GM10847 (cell line): Measurements from ENCODE around the gene LCN15.

Source experiments
- POLR2A ChIP-seq: IDR thresholded peaks from 2 replicates; pipeline ENCODE4 v1.6.1; 2011; ENCODE audit not compliant: insufficient read length; ENCODE audit errors: extremely low read depth

LCN15 gene

DNA sequence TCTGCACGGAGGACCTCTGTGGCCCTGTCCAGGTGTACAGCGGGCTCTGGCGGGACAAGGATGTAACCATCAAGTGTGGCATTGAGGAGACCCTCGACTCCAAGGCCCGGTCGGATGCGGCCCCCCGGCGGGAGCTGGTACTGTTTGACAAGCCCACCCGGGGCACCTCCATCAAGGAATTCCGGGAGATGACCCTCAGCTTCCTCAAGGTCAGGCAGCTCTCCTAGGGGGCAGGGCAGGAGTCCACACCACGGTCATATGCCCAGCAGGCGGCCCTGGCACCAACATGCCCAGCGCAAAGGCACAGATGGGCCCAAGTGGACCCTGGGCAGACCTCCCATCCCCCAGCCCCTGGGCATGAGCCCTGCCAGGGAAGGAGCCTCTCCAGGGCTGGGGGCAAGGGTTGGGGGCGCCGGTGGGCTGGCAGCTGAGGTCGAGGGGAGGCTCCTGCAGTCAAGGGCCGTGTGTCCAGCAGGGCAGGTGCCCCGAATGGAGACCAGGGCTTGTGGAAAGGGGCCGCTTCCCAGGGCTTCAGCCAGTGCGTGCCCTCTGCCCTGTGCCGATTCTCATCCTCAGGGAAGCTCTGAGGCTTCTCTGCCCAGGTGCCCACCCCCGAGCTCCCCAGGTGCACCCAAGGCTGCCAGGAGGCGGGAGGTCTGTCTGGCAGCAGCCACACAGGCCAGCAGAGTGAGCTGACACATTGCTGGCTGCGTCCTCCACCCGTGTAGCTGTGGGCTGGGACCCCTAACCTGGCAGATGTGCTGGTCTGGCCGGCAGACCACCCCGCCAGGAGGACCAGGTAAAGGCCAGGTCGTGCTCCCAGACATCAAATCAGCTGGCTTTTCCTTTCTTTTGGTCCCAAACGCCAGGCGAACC, 42.0 kb downstream of the LCN15 start:
- TF ChIP-seq POLR2A = no peak

DNA sequence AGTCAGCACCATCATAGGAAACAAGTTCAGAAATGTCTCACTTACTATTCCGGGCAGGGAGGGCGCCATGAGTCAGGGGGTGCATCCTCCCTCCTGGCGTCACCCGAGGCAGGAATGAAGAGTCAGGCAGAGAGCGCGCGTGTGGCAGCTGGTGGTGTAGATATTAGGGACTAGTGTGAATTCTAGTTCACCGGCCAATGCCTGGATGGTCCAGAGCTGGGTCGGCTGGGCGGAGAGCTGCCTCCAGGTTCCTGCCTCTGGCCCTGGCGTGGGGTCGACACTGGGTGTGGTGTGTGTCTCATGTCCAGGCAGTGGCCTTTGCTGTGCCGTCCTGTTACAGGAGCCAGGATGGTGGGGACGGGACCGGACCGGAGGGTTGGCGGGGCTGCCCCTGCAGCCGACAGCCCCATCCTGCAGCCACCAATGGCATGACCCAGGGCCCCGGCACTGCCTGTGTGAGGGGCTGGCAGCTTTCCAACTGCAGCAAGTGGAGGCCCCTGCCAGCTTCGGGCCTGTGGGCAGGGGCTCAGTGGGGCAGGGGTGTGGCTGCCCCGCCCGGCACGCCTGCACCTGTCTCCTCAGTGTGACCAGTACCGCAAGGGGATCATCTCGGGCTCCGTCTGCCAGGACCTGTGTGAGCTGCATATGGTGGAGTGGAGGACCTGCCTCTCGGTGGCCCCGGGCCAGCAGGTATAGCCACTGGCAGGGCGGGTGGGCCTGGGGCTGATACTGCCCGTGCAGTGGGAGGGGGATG, 42.8 kb downstream of the LCN15 start:
- no peak for TF ChIP-seq POLR2A

GRCh38 chr9:136720898-136721338, 43.4 kb downstream of the LCN15 start:
- no peak for TF ChIP-seq POLR2A

GRCh38 chr9:136720251-136720897, 43.9 kb downstream of the LCN15 start:
- TF ChIP-seq POLR2A = no peak

GRCh38 chr9:136719195-136719880, 45.0 kb downstream of the LCN15 start:
- TF ChIP-seq POLR2A = no peak

GRCh38 chr9:136718345-136719194, 45.7 kb downstream of the LCN15 start:
- no peak for TF ChIP-seq POLR2A

GRCh38 chr9:136717399-136717798, 46.9 kb downstream of the LCN15 start:
- TF ChIP-seq POLR2A = no peak

DNA sequence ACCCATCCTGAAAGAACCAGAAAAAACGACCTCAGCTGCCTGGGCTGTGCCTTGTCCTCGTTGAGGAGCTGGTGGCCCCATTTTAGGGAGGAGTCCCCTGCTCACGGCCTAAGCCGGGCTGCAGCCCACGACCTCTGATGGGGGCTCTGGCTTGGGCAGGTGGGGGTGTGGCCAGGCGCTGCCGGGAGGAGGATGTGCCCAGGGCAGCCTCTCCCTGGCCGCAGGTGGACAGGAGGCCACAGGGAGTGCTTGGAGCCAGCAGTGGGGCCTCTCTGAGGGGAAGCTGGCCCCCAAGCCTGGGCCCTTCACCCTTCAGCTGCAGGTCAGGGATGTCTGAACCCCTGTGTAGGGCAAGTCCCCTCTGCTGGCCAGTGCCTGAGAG, 49.4 kb downstream of the LCN15 start:
- no peak for TF ChIP-seq POLR2A

DNA sequence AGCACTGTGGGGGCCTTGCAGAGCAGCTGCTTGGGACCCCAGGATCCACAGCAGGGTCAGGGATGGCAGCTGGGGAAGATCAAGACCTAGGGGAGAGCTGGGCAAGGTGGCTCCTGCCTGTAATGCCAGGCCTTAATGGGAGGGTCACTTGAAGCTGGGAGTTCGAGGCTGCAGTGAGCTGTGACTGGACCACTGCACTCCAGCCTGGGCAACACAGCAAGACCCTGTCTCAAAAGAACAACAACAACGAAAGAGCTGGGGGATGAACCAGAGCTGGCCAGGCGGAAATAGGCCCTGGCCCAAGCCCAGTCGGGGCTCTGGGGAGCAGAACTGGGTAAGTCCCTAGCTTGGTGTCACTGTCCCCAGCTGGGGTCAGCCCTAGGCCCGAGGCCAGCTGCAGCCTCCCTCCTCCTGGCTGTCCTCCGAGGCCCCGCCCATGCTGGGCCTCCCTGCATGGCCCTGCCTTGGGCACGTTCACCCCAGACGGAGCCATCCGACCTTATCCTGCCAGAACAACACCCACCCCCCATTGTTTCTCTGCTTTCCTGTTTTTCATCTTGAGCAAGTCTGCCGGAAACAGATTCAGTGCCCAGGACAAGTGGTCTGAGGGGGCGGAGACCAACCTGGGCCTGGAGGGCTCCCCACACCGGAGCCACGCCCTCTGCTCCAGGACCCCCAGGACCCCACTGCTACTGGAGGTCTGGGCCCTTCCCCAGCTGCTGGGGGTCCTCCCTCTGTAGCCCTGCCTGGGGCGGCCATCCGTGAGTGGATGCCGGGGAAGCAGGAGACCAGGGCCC, 50.0 kb downstream of the LCN15 start:
- no peak for TF ChIP-seq POLR2A

DNA sequence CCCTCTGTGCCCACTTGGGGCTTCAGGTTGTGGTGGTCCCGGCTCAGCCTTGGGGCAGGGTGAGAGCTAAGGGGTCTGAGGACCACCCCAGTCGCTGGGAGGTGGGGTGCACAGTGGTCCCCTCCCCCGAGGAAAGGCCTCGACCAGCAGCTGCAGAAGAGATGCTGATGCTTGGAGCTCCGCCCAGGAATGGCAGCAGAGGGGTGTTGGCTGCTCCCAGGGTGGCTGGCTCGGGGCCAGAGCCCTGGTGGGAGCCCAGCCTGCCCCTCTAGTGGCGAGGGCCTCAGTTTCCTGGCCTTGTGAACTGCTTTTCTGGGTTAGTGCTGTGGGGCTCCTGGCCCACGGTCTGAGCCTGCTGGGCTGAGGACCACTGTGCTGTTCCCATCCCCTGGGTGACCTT, 50.8 kb downstream of the LCN15 start:
- TF ChIP-seq POLR2A = no peak

- TF ChIP-seq POLR2A = no peak
Measured at GRCh38 chr9:136712690-136713544, 51.4 kb downstream of the LCN15 start.
